Mammary epithelial cell (primary cell): Measurements from ENCODE around the gene RAPSN.

ENCODE experiments used
- CTCF ChIP-seq, 2 donors: IDR thresholded peaks in 1 of 2; conservative IDR thresholded peaks in 1 of 2; 2 replicates each; pipeline ENCODE4 v1.5.1; 2011 to 2012; ENCODE audit warnings: inconsistent platforms in 2 of 2, low read length in 2 of 2, mild to moderate bottlenecking in 2 of 2, control low read depth in 1 of 2, low read depth in 1 of 2; ENCODE audit not compliant: insufficient read depth in 1 of 2; ENCODE audit errors: extremely low read depth in 1 of 2
- EZH2 ChIP-seq: IDR thresholded peaks from 2 replicates; pipeline ENCODE4 v1.6.1; 2012; ENCODE audit warnings: low read length, inconsistent platforms, borderline replicate concordance

- TF ChIP-seq CTCF (conservative IDR thresholded peaks at IDR 0.05 in 1 of 2, IDR thresholded peaks at IDR 0.05 in 1 of 2; ENCODE audit: extremely low read depth in 1 of 2, insufficient read depth in 1 of 2, low read depth in 1 of 2, low read length in 2 of 2) (no peak), EZH2 (no peak)
Measured at GRCh38 chr11:47488111-47488510, 39.2 kb upstream of the RAPSN start.
